Activated CD4-positive, alpha-beta T cell treated with anti-CD3 and anti-CD28 coated beads, Interleukin-2, amount 50 U/mL, for 4 hours (primary cell): Measurements from ENCODE around the gene NMRAL1.

Experiments used
- DNase-seq, 2 experiments: peaks; one replicate each; pipeline ENCODE4 v3.0.0-alpha.2; 2020

The NMRAL1 gene

GRCh38 chr16:4420505-4421105 is 53.8 kb downstream of the NMRAL1 start:
- DNase-seq = no peak

- no peak for DNase-seq
These were observed 54.9 kb downstream of the NMRAL1 start for GRCh38 chr16:4419402-4419959.

- DNase-seq = peak; percentile 99
These were observed 58.0 kb downstream of the NMRAL1 start, which contains the start of gene CORO7 for GRCh38 chr16:4416200-4417032. Gene CORO7, minus strand, starts transcription at chr16:4416596. Its CDS starts 78 bp downstream, at chr16:4416518.

- DNase-seq = peak; percentile 36 to 38
These were observed 58.8 kb downstream of the NMRAL1 start for GRCh38 chr16:4415538-4416199.

GRCh38 chr16:4414187-4414917 is 60.1 kb downstream of the NMRAL1 start:
- peak; percentile 71 to 78 for DNase-seq

GRCh38 chr16:4412854-4413253 is 61.6 kb downstream of the NMRAL1 start:
- DNase-seq = no peak

GRCh38 chr16:4412159-4412558 is 62.3 kb downstream of the NMRAL1 start:
- no peak for DNase-seq
